ENCODE data around the gene NETO1.

DNA sequence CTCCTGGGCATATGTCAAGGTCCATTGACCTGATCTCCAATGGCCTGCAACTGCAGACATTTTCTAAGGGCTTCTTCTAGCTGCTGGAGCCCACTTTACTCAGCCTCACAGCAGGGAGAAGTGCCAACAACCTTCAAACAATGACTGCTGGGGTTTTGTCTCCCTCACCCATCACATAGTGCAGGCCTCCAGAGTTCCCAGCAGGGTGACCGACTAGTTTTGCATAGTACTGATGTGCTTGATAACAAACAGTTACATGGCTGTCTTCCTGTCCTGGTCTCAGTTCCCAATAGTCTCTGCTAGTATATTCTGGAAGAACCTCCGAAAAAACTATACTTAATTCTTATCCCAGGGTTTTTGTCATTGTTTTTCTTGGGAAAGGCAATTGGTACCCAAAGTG is 10.4 kb upstream of the NETO1 start:
- TF ChIP-seq, protein P1, sequence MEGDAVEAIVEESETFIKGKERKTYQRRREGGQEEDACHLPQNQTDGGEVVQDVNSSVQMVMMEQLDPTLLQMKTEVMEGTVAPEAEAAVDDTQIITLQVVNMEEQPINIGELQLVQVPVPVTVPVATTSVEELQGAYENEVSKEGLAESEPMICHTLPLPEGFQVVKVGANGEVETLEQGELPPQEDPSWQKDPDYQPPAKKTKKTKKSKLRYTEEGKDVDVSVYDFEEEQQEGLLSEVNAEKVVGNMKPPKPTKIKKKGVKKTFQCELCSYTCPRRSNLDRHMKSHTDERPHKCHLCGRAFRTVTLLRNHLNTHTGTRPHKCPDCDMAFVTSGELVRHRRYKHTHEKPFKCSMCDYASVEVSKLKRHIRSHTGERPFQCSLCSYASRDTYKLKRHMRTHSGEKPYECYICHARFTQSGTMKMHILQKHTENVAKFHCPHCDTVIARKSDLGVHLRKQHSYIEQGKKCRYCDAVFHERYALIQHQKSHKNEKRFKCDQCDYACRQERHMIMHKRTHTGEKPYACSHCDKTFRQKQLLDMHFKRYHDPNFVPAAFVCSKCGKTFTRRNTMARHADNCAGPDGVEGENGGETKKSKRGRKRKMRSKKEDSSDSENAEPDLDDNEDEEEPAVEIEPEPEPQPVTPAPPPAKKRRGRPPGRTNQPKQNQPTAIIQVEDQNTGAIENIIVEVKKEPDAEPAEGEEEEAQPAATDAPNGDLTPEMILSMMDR (conservative IDR thresholded peaks at IDR 0.05) = no peak
- TF ChIP-seq ZFX (IDR thresholded peaks at IDR 0.05) = no peak
